Right lobe of liver (tissue), 4 donors: ENCODE results near the gene PSMB7.

Experiments
- POLR2A ChIP-seq: fragments of 450-650 bp; IDR thresholded peaks from one replicate; pipeline ENCODE4 v1.6.1; 2017; ENCODE audit warnings: antibody characterized with exemption, mild to moderate bottlenecking
- TF ChIP-seq, protein P1 (sequence below), 4 donors: fragments of 200-600 bp in 3 of 4; fragments of 450-650 bp in 1 of 4; IDR thresholded peaks; one replicate each; pipeline versions ENCODE4 v1.5.1 to v1.8.0; 2016 to 2022; ENCODE audit warnings: antibody characterized with exemption in 4 of 4, mild to moderate bottlenecking in 2 of 4
- donor health status: DM: no; HTN: no; CAD: no.
- donor health status: DM: no; HTN: no; CAD: no.
- donor health status: DM: no; HTN: yes; CAD: no.

DNA sequence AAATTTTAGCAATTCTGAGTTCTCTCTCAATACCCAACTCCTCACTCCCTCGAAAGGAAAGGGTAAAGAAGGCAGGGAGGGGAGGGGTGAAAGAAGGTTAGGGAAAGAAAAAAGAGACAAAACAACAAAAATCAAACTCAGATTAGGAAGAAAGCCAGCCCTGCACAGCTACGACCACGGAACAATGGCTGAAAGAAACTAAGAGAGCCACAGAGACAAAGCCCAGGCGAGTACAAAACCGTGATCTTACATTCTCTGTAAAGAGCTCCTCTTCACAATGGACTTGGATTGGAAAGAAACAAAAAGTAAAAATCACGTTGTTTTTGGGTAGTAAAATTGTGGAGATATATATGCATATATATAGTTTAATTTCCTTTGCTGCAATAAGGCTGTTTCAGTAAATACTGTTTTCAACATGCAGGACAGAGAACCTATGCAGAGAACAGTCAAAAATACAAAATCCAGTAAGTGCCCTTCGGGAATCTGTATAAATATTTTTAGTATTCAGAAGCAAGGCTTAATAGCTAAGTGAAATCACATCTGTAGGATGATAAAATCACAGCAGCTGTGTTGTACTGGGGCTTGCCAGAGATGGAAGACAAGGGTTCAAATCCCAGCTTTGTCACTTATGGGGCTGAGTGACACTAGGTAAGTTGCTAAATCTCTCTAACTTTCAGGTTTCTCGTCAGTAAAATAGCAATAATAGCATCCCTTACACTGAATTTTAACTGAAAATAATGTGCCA is 16.9 kb downstream of the PSMB7 start:
- TF ChIP-seq, protein P1, sequence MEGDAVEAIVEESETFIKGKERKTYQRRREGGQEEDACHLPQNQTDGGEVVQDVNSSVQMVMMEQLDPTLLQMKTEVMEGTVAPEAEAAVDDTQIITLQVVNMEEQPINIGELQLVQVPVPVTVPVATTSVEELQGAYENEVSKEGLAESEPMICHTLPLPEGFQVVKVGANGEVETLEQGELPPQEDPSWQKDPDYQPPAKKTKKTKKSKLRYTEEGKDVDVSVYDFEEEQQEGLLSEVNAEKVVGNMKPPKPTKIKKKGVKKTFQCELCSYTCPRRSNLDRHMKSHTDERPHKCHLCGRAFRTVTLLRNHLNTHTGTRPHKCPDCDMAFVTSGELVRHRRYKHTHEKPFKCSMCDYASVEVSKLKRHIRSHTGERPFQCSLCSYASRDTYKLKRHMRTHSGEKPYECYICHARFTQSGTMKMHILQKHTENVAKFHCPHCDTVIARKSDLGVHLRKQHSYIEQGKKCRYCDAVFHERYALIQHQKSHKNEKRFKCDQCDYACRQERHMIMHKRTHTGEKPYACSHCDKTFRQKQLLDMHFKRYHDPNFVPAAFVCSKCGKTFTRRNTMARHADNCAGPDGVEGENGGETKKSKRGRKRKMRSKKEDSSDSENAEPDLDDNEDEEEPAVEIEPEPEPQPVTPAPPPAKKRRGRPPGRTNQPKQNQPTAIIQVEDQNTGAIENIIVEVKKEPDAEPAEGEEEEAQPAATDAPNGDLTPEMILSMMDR (IDR thresholded peaks at IDR 0.05) = no peak
- TF ChIP-seq POLR2A = no peak
